HCT116 (cell line): ENCODE measurements around the gene NFX1. TPM values are rescaled to one million over a fixed set of nuclear protein-coding genes. Genes with fewer than 3 reads are reported as not detected.

Source experiments
- ATAC-seq: fragments of 200-7000 bp; cut with Tn5 transposase; 2 replicates; pipeline ENCODE4 v1.9.1; 2020; ENCODE audit warnings: mild to moderate bottlenecking, moderate library complexity
- BruUV-seq: library from RNA; stranded (reverse); fragments of 400-500 nt; replicated peaks from 2 replicates; lab custom pipeline; 2021; lab: Mats Ljungman, UMichigan
- CTCF ChIA-PET: fragments of 300-600 bp; sonication (Branson Sonifier 250); formaldehyde crosslinking; loops from one replicate; lab custom pipeline; 2021; ENCODE audit warnings: antibody characterized with exemption; lab: Charles Lee
- POLR2A ChIA-PET: fragments of 300-600, 350-600 bp; sonication (Branson Sonifier 250); formaldehyde crosslinking; loops from one replicate; lab custom pipeline; 2021; ENCODE audit warnings: antibody characterized with exemption; lab: Charles Lee
- RAD21 ChIA-PET, 2 experiments: fragments of 300-600 bp; sonication (Branson Sonifier 250); formaldehyde crosslinking; loops; one replicate each; lab custom pipeline; 2023; ENCODE audit warnings: low total read pairs in 2 of 2; ENCODE audit not compliant: uncharacterized antibody in 2 of 2, unreplicated experiment in 2 of 2, low non-redundant PET in 1 of 2; lab: Charles Lee
- DNase-seq: peaks from one replicate; pipeline ENCODE4 v3.0.0-alpha.2; 2010; ENCODE audit warnings: low read depth, low spot score
- H2AFZ ChIP-seq: fragments of 200-600 bp; shearing (Covaris generic), sonication (generic); 2 replicates; pipeline ENCODE4 v1.6.1; 2017; ENCODE audit warnings: low read depth, mixed run types, mixed read lengths, antibody characterized with exemption, low read length; ENCODE audit not compliant: poor library complexity, severe bottlenecking
- H3K27ac ChIP-seq: 2 replicates; pipeline ENCODE4 v1.5.1; 2012; ENCODE audit warnings: low read depth, low read length
- H3K27me3 ChIP-seq: fragments of 200-600 bp; sonication (generic); 2 replicates; pipeline ENCODE4 v1.6.1; 2016; ENCODE audit warnings: mixed run types, low read length, mixed read lengths; ENCODE audit not compliant: insufficient read depth
- H3K36me3 ChIP-seq, 2 experiments: fragments of 200-500 bp in 1 of 2; fragments of 200-600 bp in 1 of 2; sonication (Bioruptor generic) in 1 of 2; sonication (generic) in 1 of 2; 2 replicates each; pipeline versions ENCODE4 v1.5.1 to v1.6.1; 2014 to 2016; ENCODE audit warnings: low read length in 2 of 2, inconsistent platforms in 1 of 2, mixed read lengths in 1 of 2, mixed run types in 1 of 2; ENCODE audit not compliant: insufficient read depth in 2 of 2, control insufficient read depth in 1 of 2
- H3K4me1 ChIP-seq, 2 experiments: fragments of 200-600 bp in 1 of 2; sonication (generic) in 1 of 2; 2 replicates each; pipeline versions ENCODE4 v1.5.1 to v1.6.1; 2012 to 2017; ENCODE audit warnings: low read length in 2 of 2, inconsistent platforms in 1 of 2, mild to moderate bottlenecking in 1 of 2, mixed read lengths in 1 of 2, mixed run types in 1 of 2, moderate library complexity in 1 of 2; ENCODE audit not compliant: insufficient read depth in 2 of 2, control insufficient read depth in 1 of 2
- H3K4me2 ChIP-seq: fragments of 200-600 bp; sonication (generic); 2 replicates; pipeline ENCODE4 v1.6.1; 2017; ENCODE audit warnings: mixed run types, low read length, mixed read lengths
- H3K4me3 ChIP-seq, 2 experiments: fragments of 200-600 bp in 1 of 2; sonication (generic) in 1 of 2; replicated peaks in 1 of 2; 2 replicates each; pipeline ENCODE4 v1.5.1; 2011 to 2016; ENCODE audit warnings: low read length in 2 of 2, control low read depth in 1 of 2, low read depth in 1 of 2, mild to moderate bottlenecking in 1 of 2, mixed read lengths in 1 of 2, mixed run types in 1 of 2
- H3K79me2 ChIP-seq: fragments of 200-600 bp; sonication (generic); 2 replicates; pipeline ENCODE4 v1.6.1; 2017; ENCODE audit warnings: mild to moderate bottlenecking, mixed run types, low read length, moderate library complexity, mixed read lengths; ENCODE audit not compliant: insufficient read depth
- H3K9ac ChIP-seq: fragments of 200-600 bp; sonication (generic); 2 replicates; pipeline ENCODE4 v1.6.1; 2016; ENCODE audit warnings: low read length, mixed read lengths
- H3K9me2 ChIP-seq: fragments of 200-600 bp; sonication (generic), shearing (Covaris generic); 2 replicates; pipeline ENCODE4 v1.6.1; 2017; ENCODE audit warnings: mixed run types, mild to moderate bottlenecking, moderate library complexity; ENCODE audit not compliant: insufficient read depth
- H3K9me3 ChIP-seq, 2 experiments: fragments of 200-500 bp in 1 of 2; fragments of 200-600 bp in 1 of 2; sonication (Bioruptor generic) in 1 of 2; sonication (generic) in 1 of 2; 2 replicates each; pipeline ENCODE4 v1.6.1; 2014 to 2017; ENCODE audit warnings: low read length in 2 of 2, mixed read lengths in 2 of 2, inconsistent platforms in 1 of 2, low read depth in 1 of 2, mild to moderate bottlenecking in 1 of 2, mixed run types in 1 of 2, moderate library complexity in 1 of 2; ENCODE audit not compliant: control insufficient read depth in 1 of 2, insufficient read depth in 1 of 2
- H4K20me1 ChIP-seq: fragments of 200-600 bp; sonication (generic), shearing (Covaris generic); 2 replicates; pipeline ENCODE4 v1.6.1; 2017; ENCODE audit warnings: mixed run types, mild to moderate bottlenecking, moderate library complexity; ENCODE audit not compliant: insufficient read depth
- CBX3 ChIP-seq: IDR thresholded peaks from 2 replicates; pipeline ENCODE4 v1.6.1; 2012; ENCODE audit warnings: low read depth
- CEBPB ChIP-seq: IDR thresholded peaks from 2 replicates; pipeline ENCODE4 v1.6.1; 2012; ENCODE audit warnings: low read depth
- EZH2phosphoT487 ChIP-seq: fragments of 200-600 bp; IDR thresholded peaks from 2 replicates; pipeline ENCODE4 v1.6.1; 2018; ENCODE audit warnings: antibody characterized with exemption, borderline replicate concordance
- FOSL1 ChIP-seq: IDR thresholded peaks from 2 replicates; pipeline ENCODE4 v1.6.1; 2012; ENCODE audit warnings: low read depth
- JUND ChIP-seq: IDR thresholded peaks from 2 replicates; pipeline ENCODE4 v1.6.1; 2012
- POLR2A ChIP-seq: IDR thresholded peaks from 2 replicates; pipeline ENCODE4 v1.7.0; 2011; ENCODE audit warnings: borderline replicate concordance; ENCODE audit not compliant: insufficient read depth, insufficient read length; ENCODE audit errors: extremely low read depth
- POLR2AphosphoS5 ChIP-seq: IDR thresholded peaks from 2 replicates; pipeline ENCODE4 v1.6.1; 2011; ENCODE audit warnings: mild to moderate bottlenecking, low read depth, low read length, moderate library complexity
- SRF ChIP-seq: IDR thresholded peaks from 2 replicates; pipeline ENCODE4 v1.6.1; 2012; ENCODE audit warnings: low read depth
- YY1 ChIP-seq: IDR thresholded peaks from 2 replicates; pipeline ENCODE4 v1.6.1; 2011; ENCODE audit warnings: low read length, low read depth, moderate library complexity, mild to moderate bottlenecking; ENCODE audit not compliant: insufficient replicate concordance; ENCODE audit errors: extremely low read depth
- ZNF274 ChIP-seq: fragments of 200-500 bp; sonication (Bioruptor generic); IDR thresholded peaks from 2 replicates; pipeline ENCODE4 v1.6.1; 2014; ENCODE audit warnings: mild to moderate bottlenecking, low read depth, low read length, inconsistent platforms
- intact Hi-C: fragments of 100-400 bp; cut with micrococcal nuclease; formaldehyde crosslinking; loops from 2 replicates; pipeline ENCODE4 v1.10.0; 2022
- total RNA-seq: library from RNA; stranded (reverse); gene quantifications from one replicate; pipeline ENCODE4 v1.2.1, GENCODE V29; 2021; ENCODE audit not compliant: unreplicated experiment
- TF ChIP-seq, protein P1 (sequence below): IDR thresholded peaks from 2 replicates; pipeline ENCODE4 v1.6.1; 2011; ENCODE audit warnings: mild to moderate bottlenecking, low read length, moderate library complexity; ENCODE audit not compliant: insufficient replicate concordance; ENCODE audit errors: extremely low read depth
- TF ChIP-seq, protein P2 (sequence below), 3 experiments: fragments of 200-600 bp in 1 of 3; sonication (generic) in 1 of 3; IDR thresholded peaks in 2 of 3; conservative IDR thresholded peaks in 1 of 3; 2 replicates each; pipeline ENCODE4 v1.5.1; 2012 to 2017; ENCODE audit warnings: low read depth in 2 of 3, low read length in 2 of 3, antibody characterized with exemption in 1 of 3, borderline replicate concordance in 1 of 3, control low read depth in 1 of 3, mild to moderate bottlenecking in 1 of 3, mixed read lengths in 1 of 3, mixed run types in 1 of 3, moderate library complexity in 1 of 3; ENCODE audit not compliant: insufficient read depth in 1 of 3

The NFX1 gene
- total RNA-seq, 1 experiment from 2014 or later, result 31.7 TPM

DNA sequence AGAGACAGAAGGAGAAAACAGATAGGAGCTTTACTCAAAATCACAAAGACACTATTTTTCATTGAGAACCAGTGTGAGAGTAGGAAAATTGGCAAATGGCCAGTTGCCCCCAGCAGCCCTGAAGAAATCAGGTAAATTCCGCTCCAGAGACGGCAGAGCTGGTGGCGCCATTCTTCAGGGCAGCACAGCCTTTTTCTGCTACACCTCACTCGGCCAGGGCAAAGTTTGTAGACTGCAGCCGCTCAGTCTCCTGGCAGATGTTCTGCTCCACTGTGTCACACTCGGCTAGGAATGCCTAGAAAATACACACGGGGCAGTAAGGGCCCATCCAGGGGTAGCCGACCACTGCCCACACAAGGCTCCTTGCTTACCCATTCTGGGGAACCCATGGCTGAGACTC lies 35.3 kb upstream of the NFX1 start:
- TF ChIP-seq JUND, result no peak
- TF ChIP-seq, protein P1, sequence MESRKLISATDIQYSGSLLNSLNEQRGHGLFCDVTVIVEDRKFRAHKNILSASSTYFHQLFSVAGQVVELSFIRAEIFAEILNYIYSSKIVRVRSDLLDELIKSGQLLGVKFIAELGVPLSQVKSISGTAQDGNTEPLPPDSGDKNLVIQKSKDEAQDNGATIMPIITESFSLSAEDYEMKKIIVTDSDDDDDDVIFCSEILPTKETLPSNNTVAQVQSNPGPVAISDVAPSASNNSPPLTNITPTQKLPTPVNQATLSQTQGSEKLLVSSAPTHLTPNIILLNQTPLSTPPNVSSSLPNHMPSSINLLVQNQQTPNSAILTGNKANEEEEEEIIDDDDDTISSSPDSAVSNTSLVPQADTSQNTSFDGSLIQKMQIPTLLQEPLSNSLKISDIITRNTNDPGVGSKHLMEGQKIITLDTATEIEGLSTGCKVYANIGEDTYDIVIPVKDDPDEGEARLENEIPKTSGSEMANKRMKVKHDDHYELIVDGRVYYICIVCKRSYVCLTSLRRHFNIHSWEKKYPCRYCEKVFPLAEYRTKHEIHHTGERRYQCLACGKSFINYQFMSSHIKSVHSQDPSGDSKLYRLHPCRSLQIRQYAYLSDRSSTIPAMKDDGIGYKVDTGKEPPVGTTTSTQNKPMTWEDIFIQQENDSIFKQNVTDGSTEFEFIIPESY, result no peak
- no peak for TF ChIP-seq CEBPB
- TF ChIP-seq SRF, result no peak
- TF ChIP-seq POLR2A, result no peak
- TF ChIP-seq POLR2AphosphoS5, result no peak
- TF ChIP-seq CBX3, result no peak
- TF ChIP-seq, protein P2, sequence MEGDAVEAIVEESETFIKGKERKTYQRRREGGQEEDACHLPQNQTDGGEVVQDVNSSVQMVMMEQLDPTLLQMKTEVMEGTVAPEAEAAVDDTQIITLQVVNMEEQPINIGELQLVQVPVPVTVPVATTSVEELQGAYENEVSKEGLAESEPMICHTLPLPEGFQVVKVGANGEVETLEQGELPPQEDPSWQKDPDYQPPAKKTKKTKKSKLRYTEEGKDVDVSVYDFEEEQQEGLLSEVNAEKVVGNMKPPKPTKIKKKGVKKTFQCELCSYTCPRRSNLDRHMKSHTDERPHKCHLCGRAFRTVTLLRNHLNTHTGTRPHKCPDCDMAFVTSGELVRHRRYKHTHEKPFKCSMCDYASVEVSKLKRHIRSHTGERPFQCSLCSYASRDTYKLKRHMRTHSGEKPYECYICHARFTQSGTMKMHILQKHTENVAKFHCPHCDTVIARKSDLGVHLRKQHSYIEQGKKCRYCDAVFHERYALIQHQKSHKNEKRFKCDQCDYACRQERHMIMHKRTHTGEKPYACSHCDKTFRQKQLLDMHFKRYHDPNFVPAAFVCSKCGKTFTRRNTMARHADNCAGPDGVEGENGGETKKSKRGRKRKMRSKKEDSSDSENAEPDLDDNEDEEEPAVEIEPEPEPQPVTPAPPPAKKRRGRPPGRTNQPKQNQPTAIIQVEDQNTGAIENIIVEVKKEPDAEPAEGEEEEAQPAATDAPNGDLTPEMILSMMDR (IDR thresholded peaks at IDR 0.05 in 2 of 3, conservative IDR thresholded peaks at IDR 0.05 in 1 of 3; ENCODE audit: borderline replicate concordance in 1 of 3, insufficient read depth in 1 of 3, low read depth in 2 of 3, low read length in 2 of 3), result no peak
- TF ChIP-seq FOSL1, result no peak
- no peak for TF ChIP-seq EZH2phosphoT487
- no peak for TF ChIP-seq YY1
- TF ChIP-seq ZNF274, result no peak
- H3K27ac ChIP-seq, result no peak overlapping the region
- H2AFZ ChIP-seq, result no peak overlapping the region

More for the DNA sequence above, 35.3 kb upstream of the NFX1 start:
- peaks cover 51 to 63% of the 10 kb centered on the region in 2 experiments for H3K36me3 ChIP-seq
- H3K27me3 ChIP-seq, result no peaks in the 10 kb centered on the region
- no peak overlapping the region for H3K4me3 ChIP-seq
- DNase-seq (no peak), ATAC-seq (no peak)
- peaks cover 4% of the 10 kb centered on the region; the same call in 1 of the 2 replicates for H3K79me2 ChIP-seq
- no peak overlapping the region for H3K4me2 ChIP-seq
- H3K9me2 ChIP-seq, result no peaks in the 10 kb centered on the region
- ChIA-PET CTCF (no interaction called here), POLR2A (no interaction called here), RAD21 (no interaction called here)
- BruUV-seq, result no TSS peak
- H3K9ac ChIP-seq, result no peak overlapping the region
- no peaks in the 10 kb centered on the region for H3K4me1 ChIP-seq
- H4K20me1 ChIP-seq, result no peaks in the 10 kb centered on the region
- intact Hi-C loops, result no loop called here
- H3K9me3 ChIP-seq, result no peaks in the 10 kb centered on the region
